Myocyte (in vitro differentiated cells): ENCODE results near the gene ST14. TPM values are rescaled to one million over a fixed set of nuclear protein-coding genes. Genes with fewer than 3 reads are reported as not detected.

Source experiments
- DNase-seq: peaks from one replicate; pipeline ENCODE4 v3.0.0-alpha.2; 2012; ENCODE audit warnings: low read depth
- polyA plus RNA-seq: library from polyadenylated mRNA; unstranded; fragments of >200 nt; gene quantifications from one replicate; pipeline ENCODE4 v1.2.1, GENCODE V29; 2012; ENCODE audit warnings: missing spikeins
- total RNA-seq: library from RNA; depleted of rRNA; stranded (reverse); fragments of >200 nt; gene quantifications from 2 replicates; pipeline ENCODE4 v1.2.3, GENCODE V29; 2014

Gene ST14
- total RNA-seq, result not detected in 2 replicates
- not detected for polyA plus RNA-seq

- DNase-seq, result no peak
Observed at GRCh38 chr11:130159657-130160497, at the start of gene ST14. TSS of gene ST14 (plus strand) at chr11:130159782. CDS start at chr11:130159980, 198 bp downstream.

- DNase-seq, result no peak
Observed at GRCh38 chr11:130110339-130111108, 49.1 kb upstream of the ST14 start.

- peak; percentile 24 for DNase-seq
Observed at GRCh38 chr11:130112071-130112830, 47.3 kb upstream of the ST14 start.

DNA sequence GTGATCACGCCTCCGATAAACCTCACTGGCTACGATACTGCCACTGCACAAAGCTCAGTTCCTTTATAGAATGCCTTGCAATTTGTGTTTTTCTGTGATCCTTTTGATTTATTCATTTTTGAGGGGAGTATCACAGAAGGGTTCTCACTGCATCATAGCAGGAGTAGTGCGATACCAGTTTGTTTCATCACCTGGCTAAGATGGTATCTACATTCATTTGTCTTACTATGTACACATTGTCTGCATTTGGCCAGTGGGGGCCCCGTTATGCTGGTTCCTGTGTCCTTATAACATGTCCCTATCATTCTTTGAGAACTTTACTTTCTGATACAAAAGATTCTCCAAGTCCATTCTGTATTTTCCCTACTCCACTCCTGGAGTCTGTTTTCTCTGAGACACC lies 45.3 kb upstream of the ST14 start:
- DNase-seq, result no peak

DNA sequence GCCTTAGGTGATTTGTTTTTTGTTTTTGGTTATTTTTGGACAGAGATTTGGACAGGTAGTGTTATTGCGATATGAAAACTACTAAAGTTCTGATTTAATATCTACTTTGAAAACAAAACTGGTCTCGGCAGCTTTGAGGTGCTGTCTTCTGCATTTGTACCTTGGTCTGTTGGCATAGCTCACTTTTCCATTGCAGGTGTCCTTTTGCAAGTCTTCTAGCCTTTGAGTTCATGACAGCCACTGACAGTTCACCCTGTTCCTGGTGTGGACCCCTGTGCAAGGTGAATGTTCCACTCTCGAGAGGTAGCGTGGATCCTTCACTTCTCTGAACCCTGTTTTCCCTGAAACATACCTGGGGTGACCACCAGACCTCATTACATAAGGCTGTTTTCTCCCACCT lies 44.9 kb upstream of the ST14 start:
- DNase-seq, result no peak

- no peak for DNase-seq
Observed at GRCh38 chr11:130115218-130115617, 44.4 kb upstream of the ST14 start.

DNA sequence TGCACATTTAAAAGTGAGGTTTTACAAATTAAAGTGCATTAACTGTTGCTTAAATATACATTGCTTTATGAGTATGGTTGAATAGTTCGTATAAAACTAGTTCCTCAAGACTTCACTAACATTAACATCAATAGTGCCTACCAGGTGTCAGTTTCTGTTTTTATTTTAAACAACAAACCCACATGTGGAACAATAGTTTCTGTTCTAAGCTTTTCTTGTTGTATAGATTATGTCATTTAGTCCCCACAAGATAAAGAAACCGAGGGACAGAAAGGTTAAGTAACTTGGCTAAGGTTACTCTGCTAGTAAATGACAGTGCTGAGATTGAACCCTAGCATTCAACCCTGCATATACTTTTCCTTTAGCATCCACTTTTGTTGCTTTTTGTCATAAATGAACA lies 41.4 kb upstream of the ST14 start:
- DNase-seq, result no peak

GRCh38 chr11:130118636-130119387 lies 40.8 kb upstream of the ST14 start:
- no peak for DNase-seq

- DNase-seq, result no peak
Observed at GRCh38 chr11:130120045-130120444, 39.5 kb upstream of the ST14 start.

DNA sequence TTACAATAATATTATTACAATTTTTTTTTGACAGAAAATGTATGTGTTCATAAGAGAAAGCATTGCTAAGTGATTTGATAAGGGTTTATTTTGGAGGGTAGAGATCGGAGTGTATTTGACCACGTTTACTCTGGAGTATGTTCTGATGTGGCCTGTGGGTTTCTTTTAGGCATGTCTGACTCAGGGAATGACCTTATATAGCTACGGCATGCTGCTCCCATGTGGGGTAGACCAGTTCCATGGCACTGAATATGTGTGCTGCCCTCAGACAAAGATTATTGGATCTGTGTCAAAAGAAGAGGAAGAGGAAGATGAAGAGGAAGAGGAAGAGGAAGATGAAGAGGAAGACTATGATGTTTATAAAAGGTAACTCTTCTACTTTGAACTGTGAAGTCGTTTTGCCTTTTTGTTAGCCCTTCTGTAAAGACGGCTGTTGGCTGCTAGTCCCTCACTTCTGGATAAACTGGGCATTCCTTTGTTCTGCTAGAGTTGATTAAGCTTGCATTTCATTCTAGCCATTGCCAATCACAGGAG lies 38.1 kb upstream of the ST14 start:
- peak; percentile 89 for DNase-seq

- DNase-seq, result no peak
Observed at GRCh38 chr11:130122141-130122575, 37.4 kb upstream of the ST14 start.

- DNase-seq, result no peak
Observed at GRCh38 chr11:130123414-130124040, 36.1 kb upstream of the ST14 start.

- peak; percentile 77 for DNase-seq
Observed at GRCh38 chr11:130124096-130124495, 35.5 kb upstream of the ST14 start.

DNA sequence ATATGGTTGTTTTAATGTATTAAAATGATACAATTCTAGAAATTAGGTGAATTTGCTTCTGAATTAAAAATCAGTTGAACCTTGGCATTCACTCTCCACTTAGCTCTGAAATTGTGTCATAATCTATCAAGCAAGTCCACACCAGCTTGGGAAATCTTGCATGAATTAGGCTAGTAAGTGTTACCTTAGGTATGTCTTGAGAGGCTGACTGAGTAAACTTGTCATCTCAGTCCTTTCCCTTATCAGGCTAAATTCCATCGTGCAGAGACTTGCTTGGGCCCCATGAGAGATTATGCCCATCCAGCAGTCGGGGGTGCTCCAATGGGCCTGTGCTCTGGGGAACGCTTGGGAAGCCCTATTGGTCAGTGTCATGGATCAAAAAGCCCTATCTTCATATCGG lies 33.9 kb upstream of the ST14 start:
- DNase-seq, result no peak

DNA sequence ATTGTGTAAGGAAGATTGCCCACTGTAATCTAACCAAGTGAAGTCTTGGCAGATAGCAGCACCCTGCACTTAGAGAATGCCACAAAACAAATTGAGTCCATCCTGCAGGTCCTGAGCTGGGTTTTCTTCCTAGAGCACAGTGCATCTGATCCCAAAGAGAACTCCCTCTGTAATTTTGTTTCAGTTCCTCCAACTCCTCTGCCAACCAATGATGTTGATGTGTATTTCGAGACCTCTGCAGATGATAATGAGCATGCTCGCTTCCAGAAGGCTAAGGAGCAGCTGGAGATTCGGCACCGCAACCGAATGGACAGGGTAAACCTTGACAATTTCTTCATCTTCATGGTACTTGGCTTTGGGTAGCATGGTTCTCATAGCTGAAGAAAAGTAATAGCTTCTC lies 33.1 kb upstream of the ST14 start:
- no peak for DNase-seq

DNA sequence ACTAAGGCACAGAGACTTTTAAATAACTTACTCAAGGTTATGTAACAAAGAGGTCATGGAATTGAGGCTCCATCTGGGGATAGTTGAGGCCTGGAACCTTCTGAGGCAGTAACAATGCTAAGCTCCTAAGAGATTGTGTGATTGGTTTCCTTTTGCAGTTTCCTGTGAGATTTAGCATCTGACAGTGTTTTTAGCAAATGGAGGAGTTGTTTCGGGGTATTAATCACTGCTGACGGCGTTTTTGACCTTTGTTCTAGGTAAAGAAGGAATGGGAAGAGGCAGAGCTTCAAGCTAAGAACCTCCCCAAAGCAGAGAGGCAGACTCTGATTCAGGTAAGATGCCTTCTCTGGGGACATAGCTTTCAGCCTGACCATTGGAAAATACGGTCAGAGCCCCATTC lies 32.1 kb upstream of the ST14 start:
- no peak for DNase-seq

DNA sequence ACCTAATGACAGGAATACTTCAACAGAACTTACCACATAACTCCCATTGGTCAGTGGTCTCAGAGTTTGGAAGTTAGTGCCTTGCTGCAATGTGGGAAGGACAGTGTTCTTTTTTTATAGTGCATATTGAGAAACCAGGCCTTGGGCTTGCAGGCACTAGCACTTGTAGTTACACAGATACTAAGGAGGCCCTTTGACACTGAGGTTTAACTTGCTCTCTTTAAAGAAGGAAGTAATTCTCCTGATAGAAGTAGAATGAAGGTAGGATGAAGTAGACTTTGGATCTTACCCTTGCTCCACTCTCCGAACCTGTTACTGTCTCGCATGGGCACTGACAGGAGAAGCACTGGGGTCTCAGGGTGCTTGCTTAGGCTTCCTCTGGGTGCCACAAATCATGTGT lies 31.0 kb upstream of the ST14 start:
- no peak for DNase-seq

DNA sequence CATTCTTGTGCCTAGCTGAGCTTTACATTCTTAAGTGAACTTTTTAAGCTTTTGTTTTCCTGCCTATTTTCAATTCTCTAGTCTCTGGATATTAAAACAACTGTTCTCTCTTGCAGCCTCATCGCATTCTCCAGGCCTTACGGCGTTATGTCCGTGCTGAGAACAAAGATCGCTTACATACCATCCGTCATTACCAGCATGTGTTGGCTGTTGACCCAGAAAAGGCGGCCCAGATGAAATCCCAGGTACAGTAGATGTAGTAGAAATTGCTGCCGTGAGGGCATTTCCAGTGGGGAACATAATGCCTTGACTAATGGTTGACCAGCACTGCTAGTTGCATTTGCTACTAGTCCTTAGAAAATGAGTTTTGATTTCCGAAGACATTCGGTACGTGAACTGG lies 29.7 kb upstream of the ST14 start:
- DNase-seq, result no peak

GRCh38 chr11:130131961-130132850 lies 27.4 kb upstream of the ST14 start:
- peak; percentile 79 for DNase-seq
